PFSK-1 (cell line): ENCODE results near the gene E2F1.

Experiments
- FOXP2 ChIP-seq: optimal IDR thresholded peaks from 2 replicates; pipeline ENCODE3; 2011; ENCODE audit warnings: borderline replicate concordance, control low read depth, inconsistent platforms; ENCODE audit not compliant: insufficient read depth; ENCODE audit errors: extremely low read length, extremely low read depth
- TAF1 ChIP-seq: IDR thresholded peaks from 2 replicates; pipeline ENCODE4 v1.6.1; 2012; ENCODE audit warnings: low read length, control low read depth, borderline replicate concordance; ENCODE audit not compliant: insufficient read depth

GRCh38 chr20:33647603-33648395 is 38.4 kb downstream of the E2F1 start:
- TF ChIP-seq TAF1 = no peak
- TF ChIP-seq FOXP2 = no peak
